Measurements from ENCODE around the gene SOX18.

- TF ChIP-seq CTCF (conservative IDR thresholded peaks at IDR 0.05 in 1 of 2, IDR thresholded peaks at IDR 0.05 in 1 of 2; ENCODE audit: extremely low read depth in 1 of 2, insufficient read depth in 1 of 2, low read depth in 1 of 2, low read length in 2 of 2), result no peak
- TF ChIP-seq EZH2 (IDR thresholded peaks at IDR 0.05; ENCODE audit: borderline replicate concordance, low read length), result no peak
Observed at GRCh38 chr20:64069209-64069613, 19.8 kb upstream of the SOX18 start.
